DND-41 (cell line): ENCODE data around the gene ST6GALNAC1.

ENCODE experiments used
- ATAC-seq: fragments of 200-7000 bp; cut with Tn5 transposase; 3 replicates; pipeline ENCODE4 v1.9.1; 2021; ENCODE audit warnings: low read depth; ENCODE audit not compliant: insufficient read depth
- DNase-seq: peaks from one replicate; pipeline ENCODE4 v3.0.0-alpha.2; 2020
- H2AFZ ChIP-seq: 2 replicates; pipeline ENCODE4 v1.6.0; 2012; ENCODE audit warnings: low read depth, low read length
- H3K27ac ChIP-seq: 2 replicates; pipeline ENCODE4 v1.5.1; 2012; ENCODE audit warnings: low read length, inconsistent platforms
- H3K27me3 ChIP-seq: fragments of 200-600 bp; sonication (generic); 2 replicates; pipeline ENCODE4 v1.6.0; 2012; ENCODE audit warnings: low read length, mild to moderate bottlenecking, inconsistent platforms; ENCODE audit not compliant: insufficient read depth, poor library complexity
- H3K36me3 ChIP-seq: 2 replicates; pipeline ENCODE4 v1.5.1; 2012; ENCODE audit warnings: low read length, inconsistent platforms; ENCODE audit not compliant: insufficient read depth
- H3K4me1 ChIP-seq: 2 replicates; pipeline ENCODE4 v1.5.1; 2012; ENCODE audit warnings: mild to moderate bottlenecking, low read length; ENCODE audit not compliant: insufficient read depth
- H3K4me2 ChIP-seq: 2 replicates; pipeline ENCODE4 v1.6.0; 2012; ENCODE audit warnings: mild to moderate bottlenecking, moderate library complexity, low read length, inconsistent platforms; ENCODE audit not compliant: insufficient read depth
- H3K4me3 ChIP-seq, 2 experiments: fragments of 200-600 bp in 1 of 2; shearing (Covaris generic) in 1 of 2; 2 replicates each; pipeline ENCODE4 v1.5.1; 2012 to 2016; ENCODE audit warnings: inconsistent platforms in 2 of 2, low read length in 2 of 2, mild to moderate bottlenecking in 2 of 2, low read depth in 1 of 2, moderate library complexity in 1 of 2
- H3K79me2 ChIP-seq: 2 replicates; pipeline ENCODE4 v1.6.0; 2012; ENCODE audit warnings: low read length, inconsistent platforms; ENCODE audit not compliant: insufficient read depth
- H3K9ac ChIP-seq: 2 replicates; pipeline ENCODE4 v1.6.0; 2012; ENCODE audit warnings: low read depth, mild to moderate bottlenecking, inconsistent platforms, low read length, moderate library complexity
- H3K9me3 ChIP-seq: 2 replicates; pipeline ENCODE4 v1.5.1; 2012; ENCODE audit warnings: low read length, moderate library complexity, mild to moderate bottlenecking, inconsistent platforms; ENCODE audit not compliant: insufficient read depth, severe bottlenecking
- H4K20me1 ChIP-seq: 2 replicates; pipeline ENCODE4 v1.6.0; 2012; ENCODE audit warnings: low read length; ENCODE audit not compliant: insufficient read depth
- CTCF ChIP-seq: IDR thresholded peaks from 2 replicates; pipeline ENCODE4 v1.5.1; 2012; ENCODE audit warnings: borderline replicate concordance, low read length, moderate library complexity, mild to moderate bottlenecking; ENCODE audit not compliant: poor library complexity, severe bottlenecking; ENCODE audit errors: extremely low read depth
- EZH2 ChIP-seq: IDR thresholded peaks from 3 replicates; pipeline ENCODE4 v1.6.1; 2012; ENCODE audit warnings: borderline replicate concordance, low read depth, mild to moderate bottlenecking, moderate library complexity, low read length, inconsistent platforms; ENCODE audit not compliant: severe bottlenecking

The ST6GALNAC1 gene

GRCh38 chr17:76658242-76658662 lies 14.7 kb upstream of the ST6GALNAC1 start:
- TF ChIP-seq CTCF (no peak), EZH2 (no peak)
- H3K79me2 ChIP-seq: no peaks in the 10 kb centered on the region
- H3K4me3 ChIP-seq: no peak overlapping the region
- H4K20me1 ChIP-seq: no peaks in the 10 kb centered on the region
- H3K27me3 ChIP-seq: no peaks in the 10 kb centered on the region
- H3K36me3 ChIP-seq: no peaks in the 10 kb centered on the region
- no peak overlapping the region for H3K9ac ChIP-seq
- no peak overlapping the region for H2AFZ ChIP-seq
- DNase-seq (no peak), ATAC-seq (no peak)
- H3K27ac ChIP-seq: no peak overlapping the region
- H3K4me1 ChIP-seq: 0 out of 2 replicates have a peak, but pooled peaks cover 3% of the 10 kb centered on the region
- no peaks in the 10 kb centered on the region for H3K9me3 ChIP-seq
- H3K4me2 ChIP-seq: no peak overlapping the region

GRCh38 chr17:76657505-76658241 lies 14.1 kb upstream of the ST6GALNAC1 start:
- Histone ChIP-seq H4K20me1 (no peaks in the 10 kb centered on the region), H3K79me2 (no peaks in the 10 kb centered on the region), H3K4me2 (no peak overlapping the region), H3K36me3 (no peaks in the 10 kb centered on the region), H3K27me3 (no peaks in the 10 kb centered on the region), H3K4me3 (no peak overlapping the region), H3K27ac (no peak overlapping the region), H3K4me1 (0 out of 2 replicates have a peak, but pooled peaks cover 3% of the 10 kb centered on the region), H3K9me3 (no peaks in the 10 kb centered on the region), H3K9ac (no peak overlapping the region), H2AFZ (no peak overlapping the region)
- TF ChIP-seq EZH2 (no peak), CTCF (no peak)
- ATAC-seq (no peak), DNase-seq (no peak)

DNA sequence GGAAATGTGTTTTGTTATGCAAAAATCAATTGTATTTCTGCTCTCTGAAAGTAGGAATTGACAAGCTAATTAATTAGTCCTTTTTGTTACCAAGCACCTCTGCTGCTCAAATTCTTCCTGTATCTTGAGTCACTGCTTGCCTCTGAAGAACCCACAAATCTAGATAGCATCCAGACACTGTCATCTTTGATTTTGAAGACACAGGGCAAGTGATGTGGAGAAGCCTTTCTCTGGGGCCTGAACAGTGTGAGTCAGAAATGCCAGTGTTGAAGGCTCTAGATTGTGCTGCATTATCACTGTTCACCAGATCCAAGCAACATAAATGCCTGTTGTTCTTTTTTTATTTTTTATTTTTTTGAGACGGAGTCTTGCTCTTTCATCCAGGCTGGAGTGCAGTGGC lies 10.9 kb upstream of the ST6GALNAC1 start:
- no peak for TF ChIP-seq EZH2
- TF ChIP-seq CTCF: no peak
- no peak for DNase-seq
- no peaks in the 10 kb centered on the region for H3K79me2 ChIP-seq

More for the DNA sequence above, 10.9 kb upstream of the ST6GALNAC1 start:
- Histone ChIP-seq H3K27me3 (peaks cover 4% of the 10 kb centered on the region), H3K4me1 (no peaks in the 10 kb centered on the region), H4K20me1 (no peaks in the 10 kb centered on the region), H3K36me3 (no peaks in the 10 kb centered on the region), H3K4me3 (no peak overlapping the region), H3K9ac (no peak overlapping the region), H3K9me3 (no peaks in the 10 kb centered on the region), H2AFZ (no peak overlapping the region), H3K27ac (no peak overlapping the region), H3K4me2 (no peak overlapping the region)
- no peak for ATAC-seq
